Inflammatory macrophage (primary cell): ENCODE data around the gene ABR.

ENCODE experiments used
- DNase-seq, 2 donors: peaks; one replicate each; pipeline ENCODE4 v3.0.0-alpha.2; 2020 to 2022

The ABR gene

GRCh38 chr17:1120596-1121441 is 59.0 kb downstream of the ABR start:
- DNase-seq = no peak

DNA sequence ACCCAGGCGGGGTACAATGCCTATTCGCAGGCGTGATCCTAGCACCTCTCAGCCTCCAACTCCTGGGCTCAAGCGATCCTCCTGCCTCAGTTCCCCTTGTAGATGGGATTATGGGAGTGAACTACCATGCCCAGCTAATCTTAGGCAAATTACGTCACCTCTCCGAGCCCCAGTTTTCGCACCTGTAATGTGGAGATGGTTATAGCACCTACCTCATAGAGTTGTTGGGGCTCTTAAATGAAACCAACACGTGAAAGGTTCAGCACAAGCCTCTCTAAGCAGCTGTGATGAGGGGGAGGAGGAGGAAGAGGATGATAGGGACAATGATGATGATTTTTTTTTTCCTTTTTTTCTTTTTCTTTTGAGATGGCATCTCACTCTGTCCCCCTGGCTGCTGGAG is 59.9 kb downstream of the ABR start:
- DNase-seq = no peak

GRCh38 chr17:1116602-1117001 is 63.2 kb downstream of the ABR start:
- DNase-seq = no peak

DNA sequence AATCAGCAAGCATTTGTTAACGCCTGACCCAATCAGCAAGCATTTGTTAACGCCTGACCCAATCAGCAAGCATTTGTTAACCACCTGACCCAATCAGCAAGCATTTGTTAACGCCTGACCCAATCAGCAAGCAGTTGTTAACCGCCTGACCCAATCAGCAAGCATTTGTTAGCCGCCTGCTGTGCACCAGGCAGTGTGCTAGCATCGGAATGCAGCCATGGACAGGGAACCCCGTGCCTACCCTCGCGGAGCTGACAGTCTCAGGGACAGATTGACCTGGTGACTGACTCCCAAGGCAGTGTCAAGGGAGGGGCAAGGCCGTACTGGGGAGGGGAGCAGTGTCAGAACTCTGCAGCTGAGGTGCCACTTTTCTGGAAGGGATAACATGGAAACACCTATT is 66.9 kb downstream of the ABR start:
- no peak for DNase-seq

GRCh38 chr17:1111599-1112443 is 68.0 kb downstream of the ABR start:
- peak; percentile 86 to 87 for DNase-seq

DNA sequence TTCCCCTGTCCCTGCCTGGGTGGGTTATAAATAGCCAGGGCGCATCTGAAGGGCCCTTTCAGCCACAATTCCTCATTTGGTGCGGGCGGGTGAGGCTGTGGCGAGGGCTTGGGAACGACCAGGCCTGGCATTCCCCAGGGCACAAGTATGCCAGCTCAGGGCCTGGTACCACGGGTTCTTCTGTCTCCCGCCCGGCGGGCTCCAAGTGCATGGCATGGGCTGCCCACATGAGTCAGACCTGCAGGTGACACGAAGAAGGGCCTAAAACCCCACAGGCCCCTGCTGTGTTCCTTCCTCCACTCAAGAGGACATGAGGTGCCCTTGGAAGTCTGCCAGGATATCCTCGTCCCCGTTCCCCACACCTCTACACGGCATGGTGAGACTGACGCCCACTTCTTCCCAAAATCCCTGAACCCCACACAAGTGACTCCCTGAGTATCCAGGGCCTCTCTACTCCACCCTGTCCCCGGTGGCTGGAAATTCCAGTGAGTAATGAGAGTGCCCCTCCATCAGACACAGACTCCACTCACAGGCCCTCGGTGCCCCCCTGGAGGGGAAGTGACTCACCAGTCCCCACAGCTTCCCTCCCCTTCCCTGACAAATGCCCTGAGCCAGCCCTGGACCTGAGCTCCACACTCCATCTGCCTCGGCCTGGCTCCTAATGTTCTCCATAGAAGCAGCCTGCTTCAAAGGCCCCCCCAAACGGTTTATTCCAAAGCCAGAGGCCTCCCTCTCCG is 68.8 kb downstream of the ABR start:
- peak; percentile 58 to 71 for DNase-seq

- no peak for DNase-seq
These were observed 69.3 kb downstream of the ABR start for GRCh38 chr17:1110541-1110861.

DNA sequence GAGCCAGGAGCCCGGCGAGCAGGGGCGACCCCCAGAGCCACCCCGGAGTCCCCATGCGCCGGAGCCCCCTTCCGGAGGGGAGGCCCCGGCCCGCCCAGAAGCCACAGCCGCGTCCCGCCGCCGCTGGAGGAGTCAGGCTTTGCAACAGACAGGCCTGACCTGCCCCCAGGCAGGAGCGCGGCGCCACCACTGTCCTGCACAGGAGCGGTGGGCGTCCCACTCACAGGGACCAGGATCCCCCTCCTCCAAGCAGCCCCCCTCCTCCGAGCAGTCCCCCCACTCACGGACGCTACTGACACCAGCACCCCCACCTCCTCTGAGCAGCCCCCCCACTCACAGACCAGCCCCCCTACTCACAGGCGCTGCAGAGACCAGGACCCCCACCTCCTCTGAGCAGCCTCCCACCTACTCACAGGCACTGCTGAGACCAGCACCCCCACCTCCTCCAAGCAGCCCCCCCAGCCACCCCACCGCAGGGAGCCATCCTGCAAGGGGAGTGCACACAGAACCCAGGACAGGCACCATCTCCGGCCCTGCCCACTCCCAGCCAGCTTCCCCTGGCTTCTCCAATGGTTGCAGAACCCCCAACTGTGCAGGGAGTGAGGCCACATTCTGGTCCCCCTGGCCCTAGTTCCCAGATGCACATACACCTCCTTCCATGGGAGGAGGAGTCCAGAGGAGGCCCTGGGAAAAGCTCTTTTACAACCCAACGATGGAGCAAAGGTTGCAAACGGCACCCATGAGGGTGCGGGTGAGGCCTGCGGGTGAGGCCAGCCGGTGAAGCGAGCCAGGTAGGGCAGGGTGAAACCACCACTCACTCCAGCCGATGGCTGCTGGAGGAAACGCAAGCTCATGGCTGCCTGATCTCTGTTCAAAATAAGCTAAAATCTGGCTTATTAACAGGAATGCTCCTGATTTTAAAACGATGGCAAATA is 69.9 kb downstream of the ABR start:
- peak in 1 of 2 donors; percentile 32 for DNase-seq

DNA sequence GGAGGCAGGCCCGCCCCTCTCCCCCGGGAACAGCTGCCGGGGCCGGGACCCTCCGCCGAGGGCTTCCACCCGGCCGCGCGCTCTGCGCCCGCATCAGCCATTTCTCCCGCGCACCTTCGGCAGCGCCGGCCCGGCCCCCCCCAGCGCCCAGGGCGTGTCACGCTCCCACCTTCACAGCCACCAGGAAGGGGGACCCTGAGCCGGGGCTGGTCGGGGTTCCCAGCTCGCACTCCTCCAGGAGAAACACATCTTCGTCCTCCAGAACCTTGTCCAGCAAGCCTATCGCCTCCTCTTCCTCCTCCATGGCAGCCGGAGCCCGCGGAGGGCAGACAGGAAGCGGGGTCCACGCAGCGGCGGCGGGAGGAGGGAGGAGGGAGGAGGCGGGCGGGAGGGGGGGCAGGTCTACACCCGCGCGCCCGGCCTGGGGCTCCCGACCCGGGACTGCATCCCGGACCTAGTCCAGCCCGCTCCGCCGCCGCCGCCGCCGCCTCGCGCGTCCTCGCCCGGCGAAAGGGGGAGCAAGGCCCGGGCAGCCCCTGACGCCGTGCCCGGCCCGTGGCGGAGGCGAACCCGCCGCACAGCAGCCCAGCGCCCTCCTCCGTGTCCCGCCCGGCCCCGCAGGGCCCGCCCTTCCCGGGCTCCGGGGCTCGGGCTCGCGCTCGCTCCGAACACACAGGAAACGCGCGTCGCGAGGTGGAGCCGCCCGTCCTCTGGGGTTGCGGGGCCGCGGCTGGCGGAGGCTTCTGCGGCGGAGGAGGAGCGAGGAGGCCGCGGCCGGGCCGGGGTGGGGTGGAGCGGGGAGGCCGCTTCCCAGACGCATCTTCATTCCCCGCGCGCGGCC is 70.8 kb downstream of the ABR start:
- DNase-seq = peak; percentile 50 to 54

DNA sequence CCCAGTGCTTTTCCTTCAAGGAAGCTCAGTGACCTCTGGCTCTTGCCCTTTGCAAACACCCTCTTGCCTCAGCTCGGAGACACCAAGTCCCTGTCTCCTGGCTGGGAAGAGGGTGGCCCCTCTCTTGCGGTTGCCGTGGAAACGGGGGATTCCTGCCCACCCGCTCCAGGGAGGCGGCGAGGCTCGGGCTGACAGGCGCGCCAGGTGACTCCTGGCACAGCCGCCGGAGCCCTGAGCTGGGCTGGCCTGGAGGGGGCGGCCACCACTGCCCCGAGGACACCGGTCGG is 71.4 kb downstream of the ABR start:
- peak in 1 of 2 donors; percentile 22 for DNase-seq

DNA sequence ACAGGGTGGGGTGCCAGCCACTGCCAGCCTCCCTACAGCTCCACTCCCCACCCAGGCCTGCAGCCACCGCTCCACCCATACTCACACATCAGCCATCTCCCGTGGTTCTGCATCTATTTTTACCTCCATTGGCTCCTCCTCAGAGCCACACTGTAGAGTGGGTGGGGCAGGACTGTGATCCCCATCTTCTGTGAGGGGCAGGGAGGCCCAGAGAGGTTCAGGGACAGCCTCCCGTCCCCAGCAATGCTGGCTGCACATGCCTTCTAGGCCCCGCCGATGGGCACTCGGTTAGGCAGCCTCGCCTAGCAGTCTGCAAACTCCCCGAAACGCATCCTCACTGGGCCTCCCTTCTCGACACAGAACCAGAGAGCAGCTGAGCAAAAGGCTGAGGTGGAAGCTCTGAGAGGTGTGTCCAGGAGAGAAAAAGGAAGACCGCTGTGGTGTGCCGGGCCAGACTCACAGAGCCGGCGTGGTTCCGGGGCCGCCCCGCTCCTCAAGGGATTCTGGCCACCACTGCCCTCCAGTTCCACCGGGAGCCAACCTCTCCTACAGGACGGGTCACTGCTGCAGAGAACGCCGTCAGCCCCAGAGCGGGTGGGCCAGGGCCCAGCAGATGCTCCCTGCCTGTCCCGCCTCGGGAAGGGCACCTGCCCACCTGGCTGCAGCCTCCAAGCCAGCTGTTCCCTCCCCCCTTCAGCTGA is 71.9 kb downstream of the ABR start:
- peak; percentile 49 to 72 for DNase-seq

DNA sequence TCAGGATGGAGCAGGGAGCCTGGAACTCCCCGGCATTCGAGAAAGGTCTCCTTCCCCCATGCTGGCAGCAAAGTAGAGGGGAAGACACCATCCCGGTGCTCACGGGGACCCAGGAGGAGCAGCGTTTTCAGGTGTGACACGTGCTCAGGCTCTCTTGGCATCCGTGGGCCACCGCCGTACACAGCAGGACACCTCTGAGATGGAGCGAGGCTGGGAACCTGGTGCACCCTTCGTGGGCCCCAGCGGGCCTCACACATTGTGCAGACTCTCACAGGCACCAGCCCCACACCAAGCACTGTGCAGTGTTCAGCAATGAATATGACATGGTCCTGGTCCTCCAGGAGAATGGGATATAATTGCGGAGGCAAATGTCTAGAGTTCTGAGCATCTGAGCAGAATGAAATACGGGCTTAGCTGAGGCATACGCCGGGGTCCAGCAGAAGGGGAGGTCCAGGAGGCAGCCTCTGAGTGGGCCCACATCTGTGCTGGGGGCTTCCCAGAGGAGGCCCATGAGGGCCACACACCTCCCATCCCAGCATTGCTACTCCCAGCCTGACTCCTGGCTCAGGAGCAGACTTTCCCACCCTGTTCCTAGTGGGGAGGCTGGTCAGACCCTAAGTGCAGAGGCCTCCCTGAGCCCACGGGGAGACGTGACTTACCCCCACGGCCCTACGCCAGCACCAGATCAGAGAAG is 72.6 kb downstream of the ABR start:
- DNase-seq = no peak

DNA sequence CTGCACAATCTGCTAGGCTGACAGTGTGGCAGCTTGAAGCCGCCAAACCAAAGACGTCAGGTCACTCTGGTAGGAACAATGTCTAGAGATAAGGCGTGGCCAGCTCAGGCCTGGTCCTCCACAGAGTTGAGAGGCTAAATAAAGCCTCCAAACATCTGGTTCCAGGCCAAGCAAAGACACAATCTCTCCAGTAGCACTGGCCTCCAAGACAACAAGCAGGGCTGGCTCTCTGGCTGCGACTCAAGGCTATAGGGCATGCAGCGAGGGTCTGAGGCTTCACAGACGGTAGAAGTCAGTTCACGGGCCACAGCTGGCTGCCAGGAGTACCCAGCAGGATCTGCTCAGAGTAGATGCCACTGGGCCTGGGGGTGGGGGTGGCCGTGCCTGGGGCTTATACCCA is 75.6 kb downstream of the ABR start:
- DNase-seq = no peak

GRCh38 chr17:1100382-1100781 is 79.4 kb downstream of the ABR start:
- DNase-seq = no peak

DNA sequence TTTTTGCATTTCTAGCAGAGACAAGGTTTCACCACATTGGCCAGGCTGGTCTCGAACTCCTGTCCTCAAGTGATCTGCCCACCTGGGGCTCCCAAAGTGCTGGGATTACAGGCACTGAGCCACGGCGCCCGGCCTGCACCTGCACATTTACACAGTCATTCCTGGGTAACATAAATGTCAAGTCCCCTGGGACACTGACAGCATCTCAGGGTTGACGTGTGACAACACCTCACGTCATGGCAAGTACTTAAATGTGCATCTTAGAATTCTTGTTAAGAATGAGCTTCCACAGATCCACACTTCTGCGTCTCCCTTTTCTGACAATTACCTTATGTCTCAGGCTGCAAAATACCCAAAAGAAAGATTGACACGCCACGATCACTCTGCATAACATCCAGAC is 80.5 kb downstream of the ABR start:
- DNase-seq = no peak

GRCh38 chr17:1097972-1098744 is 81.6 kb downstream of the ABR start:
- DNase-seq = peak; percentile 88 to 93

DNA sequence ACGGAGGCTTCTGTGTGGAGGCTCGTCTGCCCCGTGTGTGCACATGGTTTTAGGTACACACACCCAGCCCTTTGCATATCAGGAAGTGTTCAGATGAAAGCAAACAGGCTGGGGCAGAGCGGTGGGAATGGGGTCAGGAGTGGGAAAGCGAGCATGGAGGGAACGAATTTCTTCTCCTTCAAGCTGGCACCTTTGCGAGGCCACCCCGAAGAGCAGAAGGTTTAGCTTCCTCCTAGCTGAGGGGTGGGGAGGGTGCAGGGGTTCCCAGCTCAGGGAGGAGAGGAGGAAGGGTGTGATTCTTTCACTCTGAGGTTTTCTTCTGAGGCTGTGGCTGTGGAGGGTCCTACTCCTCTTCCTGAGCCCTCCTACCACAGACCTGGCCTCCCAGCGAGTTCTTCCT is 83.6 kb downstream of the ABR start:
- DNase-seq = peak in 1 of 2 donors; percentile 40

DNA sequence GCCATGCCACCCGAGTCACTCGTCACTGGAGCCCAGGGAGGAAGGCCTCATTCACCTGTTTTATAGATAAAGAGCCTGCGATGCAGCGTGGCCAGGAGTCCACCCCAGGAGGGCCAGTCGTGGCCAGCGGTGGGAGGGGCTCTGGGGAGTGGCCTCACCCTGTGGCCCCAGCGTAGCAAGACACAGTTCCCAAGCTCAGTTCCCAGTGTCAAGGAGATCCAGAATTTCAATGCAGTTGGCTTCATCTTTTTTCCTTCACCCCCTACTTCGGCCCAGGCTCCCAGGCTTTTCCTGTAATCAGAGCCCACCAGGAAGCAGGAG is 84.0 kb downstream of the ABR start:
- DNase-seq = no peak

DNA sequence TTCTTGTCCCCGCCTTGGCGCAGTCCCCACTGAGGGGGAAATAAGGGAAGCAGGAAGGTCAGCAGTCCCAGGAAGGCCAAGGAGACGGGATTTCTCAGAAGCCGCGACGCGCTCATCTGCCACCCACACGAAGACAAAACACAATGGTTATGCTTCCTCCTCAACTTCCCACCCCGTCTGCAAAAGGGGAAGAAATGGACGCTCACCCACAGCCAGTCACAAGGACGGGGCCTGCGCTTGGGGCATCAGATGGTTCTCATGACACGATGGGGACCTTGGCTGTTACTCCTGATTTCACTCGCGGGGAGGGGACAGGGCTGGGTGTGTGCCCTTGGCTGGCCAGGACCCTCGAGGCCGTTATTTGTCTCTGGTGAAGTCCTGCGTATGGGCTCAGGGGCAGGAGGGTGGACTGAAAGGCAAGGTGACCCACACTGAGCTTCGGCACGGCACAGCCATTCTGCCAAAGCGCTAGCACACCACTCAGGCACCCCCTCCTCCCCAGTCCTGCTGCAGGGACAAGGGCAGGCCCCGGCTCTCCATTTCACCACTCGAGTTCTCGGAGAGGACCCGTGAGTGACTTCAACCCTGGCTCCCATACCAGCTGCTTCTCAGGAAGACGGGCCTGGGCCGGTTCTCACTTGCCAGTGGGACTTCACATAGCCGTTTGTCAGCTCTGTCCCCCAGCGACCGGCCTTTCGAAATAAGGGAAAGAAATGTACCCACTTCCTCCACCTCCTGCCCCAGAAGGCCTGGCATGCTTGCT is 84.5 kb downstream of the ABR start:
- DNase-seq = peak; percentile 95 to 98
